Fibroblast of lung (primary cell): ENCODE data around the gene CCL15.

ENCODE experiments used
- EZH2 ChIP-seq: IDR thresholded peaks from 2 replicates; pipeline ENCODE4 v1.5.1; 2012; ENCODE audit warnings: low read length, control low read depth, mild to moderate bottlenecking; ENCODE audit errors: missing control alignments
- TF ChIP-seq, protein P1 (sequence below), 2 donors: IDR thresholded peaks in 1 of 2; conservative IDR thresholded peaks in 1 of 2; 1 replicate in 1 of 2; 2 replicates in 1 of 2; pipeline ENCODE4 v1.5.1; 2011 to 2012; ENCODE audit warnings: low read length in 2 of 2, control low read depth in 1 of 2, inconsistent platforms in 1 of 2, low read depth in 1 of 2, mild to moderate bottlenecking in 1 of 2

DNA sequence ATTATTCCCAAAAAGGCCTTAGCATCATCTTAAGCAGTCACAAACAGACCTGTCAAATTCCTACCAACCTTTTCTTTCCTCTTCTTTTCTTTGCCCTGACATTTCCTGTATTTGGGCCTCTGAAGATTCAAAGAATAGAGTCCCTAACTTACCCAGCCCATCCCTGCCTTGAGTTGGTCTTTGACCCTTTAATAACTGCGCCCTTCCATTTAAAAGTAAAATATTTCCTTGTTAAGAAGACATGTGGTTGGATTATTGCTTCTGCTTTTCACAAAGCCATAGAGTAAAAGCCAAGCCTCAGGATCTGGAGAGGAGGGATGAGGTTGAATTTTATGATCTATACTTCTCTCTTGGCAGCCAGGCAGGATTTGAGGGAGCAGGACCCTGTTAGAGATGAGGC lies 29.6 kb upstream of the CCL15 start:
- TF ChIP-seq, protein P1, sequence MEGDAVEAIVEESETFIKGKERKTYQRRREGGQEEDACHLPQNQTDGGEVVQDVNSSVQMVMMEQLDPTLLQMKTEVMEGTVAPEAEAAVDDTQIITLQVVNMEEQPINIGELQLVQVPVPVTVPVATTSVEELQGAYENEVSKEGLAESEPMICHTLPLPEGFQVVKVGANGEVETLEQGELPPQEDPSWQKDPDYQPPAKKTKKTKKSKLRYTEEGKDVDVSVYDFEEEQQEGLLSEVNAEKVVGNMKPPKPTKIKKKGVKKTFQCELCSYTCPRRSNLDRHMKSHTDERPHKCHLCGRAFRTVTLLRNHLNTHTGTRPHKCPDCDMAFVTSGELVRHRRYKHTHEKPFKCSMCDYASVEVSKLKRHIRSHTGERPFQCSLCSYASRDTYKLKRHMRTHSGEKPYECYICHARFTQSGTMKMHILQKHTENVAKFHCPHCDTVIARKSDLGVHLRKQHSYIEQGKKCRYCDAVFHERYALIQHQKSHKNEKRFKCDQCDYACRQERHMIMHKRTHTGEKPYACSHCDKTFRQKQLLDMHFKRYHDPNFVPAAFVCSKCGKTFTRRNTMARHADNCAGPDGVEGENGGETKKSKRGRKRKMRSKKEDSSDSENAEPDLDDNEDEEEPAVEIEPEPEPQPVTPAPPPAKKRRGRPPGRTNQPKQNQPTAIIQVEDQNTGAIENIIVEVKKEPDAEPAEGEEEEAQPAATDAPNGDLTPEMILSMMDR (conservative IDR thresholded peaks at IDR 0.05 in 1 of 2, IDR thresholded peaks at IDR 0.05 in 1 of 2; ENCODE audit: low read depth in 1 of 2, low read length in 2 of 2), result no peak
- TF ChIP-seq EZH2, result no peak
